Testis (tissue), 2 donors: ENCODE measurements around the gene PRIMPOL.

Experiments used
- CTCF ChIP-seq, 3 experiments: fragments of 450-650 bp in 2 of 3; fragments of 200-600 bp in 1 of 3; sonication (generic) in 1 of 3; IDR thresholded peaks; one replicate each; pipeline ENCODE4 v1.5.1; 2016 to 2019; ENCODE audit warnings: antibody characterized with exemption in 3 of 3, mild to moderate bottlenecking in 2 of 3, moderate library complexity in 1 of 3
- POLR2A ChIP-seq: fragments of 450-650 bp; IDR thresholded peaks from one replicate; pipeline ENCODE4 v1.6.1; 2017; ENCODE audit warnings: antibody characterized with exemption, mild to moderate bottlenecking, moderate library complexity

- TF ChIP-seq CTCF (IDR thresholded peaks at IDR 0.05) (no peak), POLR2A (no peak)
These were observed 64.3 kb downstream of the PRIMPOL start for GRCh38 chr4:184713887-184714286.
